ENCODE measurements around the gene SFT2D3. TPM values are rescaled to one million over a fixed set of nuclear protein-coding genes. Genes with fewer than 3 reads are reported as not detected.

SFT2D3 gene
- total and polyA plus RNA-seq, 2 of the 13 experiments (the other 11 are each of a cell fraction or from before 2014, with no cell fraction given) = 8.3 to 9.4 TPM

GRCh38 chr2:127701651-127702394 lies 526 bp downstream of the SFT2D3 start (continued):
- TF ChIP-seq, protein P1, sequence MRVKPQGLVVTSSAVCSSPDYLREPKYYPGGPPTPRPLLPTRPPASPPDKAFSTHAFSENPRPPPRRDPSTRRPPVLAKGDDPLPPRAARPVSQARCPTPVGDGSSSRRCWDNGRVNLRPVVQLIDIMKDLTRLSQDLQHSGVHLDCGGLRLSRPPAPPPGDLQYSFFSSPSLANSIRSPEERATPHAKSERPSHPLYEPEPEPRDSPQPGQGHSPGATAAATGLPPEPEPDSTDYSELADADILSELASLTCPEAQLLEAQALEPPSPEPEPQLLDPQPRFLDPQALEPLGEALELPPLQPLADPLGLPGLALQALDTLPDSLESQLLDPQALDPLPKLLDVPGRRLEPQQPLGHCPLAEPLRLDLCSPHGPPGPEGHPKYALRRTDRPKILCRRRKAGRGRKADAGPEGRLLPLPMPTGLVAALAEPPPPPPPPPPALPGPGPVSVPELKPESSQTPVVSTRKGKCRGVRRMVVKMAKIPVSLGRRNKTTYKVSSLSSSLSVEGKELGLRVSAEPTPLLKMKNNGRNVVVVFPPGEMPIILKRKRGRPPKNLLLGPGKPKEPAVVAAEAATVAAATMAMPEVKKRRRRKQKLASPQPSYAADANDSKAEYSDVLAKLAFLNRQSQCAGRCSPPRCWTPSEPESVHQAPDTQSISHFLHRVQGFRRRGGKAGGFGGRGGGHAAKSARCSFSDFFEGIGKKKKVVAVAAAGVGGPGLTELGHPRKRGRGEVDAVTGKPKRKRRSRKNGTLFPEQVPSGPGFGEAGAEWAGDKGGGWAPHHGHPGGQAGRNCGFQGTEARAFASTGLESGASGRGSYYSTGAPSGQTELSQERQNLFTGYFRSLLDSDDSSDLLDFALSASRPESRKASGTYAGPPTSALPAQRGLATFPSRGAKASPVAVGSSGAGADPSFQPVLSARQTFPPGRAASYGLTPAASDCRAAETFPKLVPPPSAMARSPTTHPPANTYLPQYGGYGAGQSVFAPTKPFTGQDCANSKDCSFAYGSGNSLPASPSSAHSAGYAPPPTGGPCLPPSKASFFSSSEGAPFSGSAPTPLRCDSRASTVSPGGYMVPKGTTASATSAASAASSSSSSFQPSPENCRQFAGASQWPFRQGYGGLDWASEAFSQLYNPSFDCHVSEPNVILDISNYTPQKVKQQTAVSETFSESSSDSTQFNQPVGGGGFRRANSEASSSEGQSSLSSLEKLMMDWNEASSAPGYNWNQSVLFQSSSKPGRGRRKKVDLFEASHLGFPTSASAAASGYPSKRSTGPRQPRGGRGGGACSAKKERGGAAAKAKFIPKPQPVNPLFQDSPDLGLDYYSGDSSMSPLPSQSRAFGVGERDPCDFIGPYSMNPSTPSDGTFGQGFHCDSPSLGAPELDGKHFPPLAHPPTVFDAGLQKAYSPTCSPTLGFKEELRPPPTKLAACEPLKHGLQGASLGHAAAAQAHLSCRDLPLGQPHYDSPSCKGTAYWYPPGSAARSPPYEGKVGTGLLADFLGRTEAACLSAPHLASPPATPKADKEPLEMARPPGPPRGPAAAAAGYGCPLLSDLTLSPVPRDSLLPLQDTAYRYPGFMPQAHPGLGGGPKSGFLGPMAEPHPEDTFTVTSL (CRISPR knock-in tag; IDR thresholded peaks at IDR 0.05; ENCODE audit: borderline replicate concordance) = no peak
- peak; percentile 58 for TF ChIP-seq ZSCAN12 (CRISPR knock-in tag; IDR thresholded peaks at IDR 0.05)
- TF ChIP-seq HNF1A (IDR thresholded peaks at IDR 0.05; ENCODE audit: low read depth) = no peak
- TF ChIP-seq HNF1A (CRISPR knock-in tag; IDR thresholded peaks at IDR 0.05; ENCODE audit: borderline replicate concordance) = peak; percentile 6; the same call in 1 of the 2 replicates
- TF ChIP-seq, protein P2, sequence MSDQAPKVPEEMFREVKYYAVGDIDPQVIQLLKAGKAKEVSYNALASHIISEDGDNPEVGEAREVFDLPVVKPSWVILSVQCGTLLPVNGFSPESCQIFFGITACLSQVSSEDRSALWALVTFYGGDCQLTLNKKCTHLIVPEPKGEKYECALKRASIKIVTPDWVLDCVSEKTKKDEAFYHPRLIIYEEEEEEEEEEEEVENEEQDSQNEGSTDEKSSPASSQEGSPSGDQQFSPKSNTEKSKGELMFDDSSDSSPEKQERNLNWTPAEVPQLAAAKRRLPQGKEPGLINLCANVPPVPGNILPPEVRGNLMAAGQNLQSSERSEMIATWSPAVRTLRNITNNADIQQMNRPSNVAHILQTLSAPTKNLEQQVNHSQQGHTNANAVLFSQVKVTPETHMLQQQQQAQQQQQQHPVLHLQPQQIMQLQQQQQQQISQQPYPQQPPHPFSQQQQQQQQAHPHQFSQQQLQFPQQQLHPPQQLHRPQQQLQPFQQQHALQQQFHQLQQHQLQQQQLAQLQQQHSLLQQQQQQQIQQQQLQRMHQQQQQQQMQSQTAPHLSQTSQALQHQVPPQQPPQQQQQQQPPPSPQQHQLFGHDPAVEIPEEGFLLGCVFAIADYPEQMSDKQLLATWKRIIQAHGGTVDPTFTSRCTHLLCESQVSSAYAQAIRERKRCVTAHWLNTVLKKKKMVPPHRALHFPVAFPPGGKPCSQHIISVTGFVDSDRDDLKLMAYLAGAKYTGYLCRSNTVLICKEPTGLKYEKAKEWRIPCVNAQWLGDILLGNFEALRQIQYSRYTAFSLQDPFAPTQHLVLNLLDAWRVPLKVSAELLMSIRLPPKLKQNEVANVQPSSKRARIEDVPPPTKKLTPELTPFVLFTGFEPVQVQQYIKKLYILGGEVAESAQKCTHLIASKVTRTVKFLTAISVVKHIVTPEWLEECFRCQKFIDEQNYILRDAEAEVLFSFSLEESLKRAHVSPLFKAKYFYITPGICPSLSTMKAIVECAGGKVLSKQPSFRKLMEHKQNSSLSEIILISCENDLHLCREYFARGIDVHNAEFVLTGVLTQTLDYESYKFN (CRISPR knock-in tag; conservative IDR thresholded peaks at IDR 0.05) = 0 out of 2 replicates have a peak, but pooled peaks have one; percentile 39
- TF ChIP-seq SRY (CRISPR knock-in tag; IDR thresholded peaks at IDR 0.05) = peak; percentile 63; the same call in 1 of the 2 replicates
- 0 out of 2 replicates have a peak, but pooled peaks have one; percentile 33 for TF ChIP-seq SSRP1 (CRISPR knock-in tag; IDR thresholded peaks at IDR 0.05)
- TF ChIP-seq ZNF468 (CRISPR knock-in tag; IDR thresholded peaks at IDR 0.05) = peak; percentile 35; the same call in 1 of the 2 replicates
- no peak for TF ChIP-seq ZNF460 (CRISPR knock-in tag; IDR thresholded peaks at IDR 0.05; ENCODE audit: borderline replicate concordance)
- peak; percentile 55; the same call in 1 of the 2 replicates for TF ChIP-seq ZC3H4 (CRISPR knock-in tag; IDR thresholded peaks at IDR 0.05; ENCODE audit: borderline replicate concordance)
- TF ChIP-seq, protein P3, sequence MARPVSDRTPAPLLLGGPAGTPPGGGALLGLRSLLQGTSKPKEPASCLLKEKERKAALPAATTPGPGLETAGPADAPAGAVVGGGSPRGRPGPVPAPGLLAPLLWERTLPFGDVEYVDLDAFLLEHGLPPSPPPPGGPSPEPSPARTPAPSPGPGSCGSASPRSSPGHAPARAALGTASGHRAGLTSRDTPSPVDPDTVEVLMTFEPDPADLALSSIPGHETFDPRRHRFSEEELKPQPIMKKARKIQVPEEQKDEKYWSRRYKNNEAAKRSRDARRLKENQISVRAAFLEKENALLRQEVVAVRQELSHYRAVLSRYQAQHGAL (CRISPR knock-in tag; IDR thresholded peaks at IDR 0.05; ENCODE audit: not compliant biosample characterization) = peak; percentile 25
- peak; percentile 75 for TF ChIP-seq HOXA3 (CRISPR knock-in tag; IDR thresholded peaks at IDR 0.05)
- no peak for TF ChIP-seq PAF1 (CRISPR knock-in tag; IDR thresholded peaks at IDR 0.05)
- TF ChIP-seq PTBP1 (IDR thresholded peaks at IDR 0.05; ENCODE audit: low read depth, low read length, poor library complexity, severe bottlenecking) = peak; percentile 18

Measured in HepG2 (cell line).